GM23338 (cell line): ENCODE results near the gene PPFIA1. TPM values are rescaled to one million over a fixed set of nuclear protein-coding genes. Genes with fewer than 3 reads are reported as not detected.

Source experiments
- ATAC-seq: fragments of 200-7000 bp; cut with Tn5 transposase; 3 replicates; pipeline ENCODE4 v1.9.1; 2020
- DNase-seq: peaks from one replicate; pipeline ENCODE4 v3.0.0-alpha.2; 2015; ENCODE audit warnings: low spot score
- H2AFZ ChIP-seq: fragments of 200-600 bp; sonication (generic); 2 replicates; pipeline ENCODE4 v1.8.0; 2016; ENCODE audit warnings: antibody characterized with exemption, mild to moderate bottlenecking, moderate library complexity
- H3F3A ChIP-seq: fragments of 200-600 bp; sonication (generic); replicated peaks from 2 replicates; pipeline ENCODE4 v1.8.0; 2017; ENCODE audit warnings: antibody characterized with exemption, mixed run types, low read depth
- H3K27ac ChIP-seq: fragments of 200-600 bp; sonication (generic); 2 replicates; pipeline ENCODE4 v1.6.1; 2016; ENCODE audit warnings: low read depth
- H3K27me3 ChIP-seq: fragments of 200-600 bp; sonication (generic); 2 replicates; pipeline ENCODE4 v1.8.0; 2016; ENCODE audit warnings: mild to moderate bottlenecking, mixed run types, moderate library complexity; ENCODE audit not compliant: insufficient read depth
- H3K36me3 ChIP-seq: fragments of 200-600 bp; sonication (generic); 2 replicates; pipeline ENCODE4 v1.8.0; 2016; ENCODE audit warnings: mild to moderate bottlenecking; ENCODE audit not compliant: insufficient read depth
- H3K4me1 ChIP-seq: fragments of 200-600 bp; sonication (generic); 2 replicates; pipeline ENCODE4 v1.8.0; 2016; ENCODE audit warnings: mild to moderate bottlenecking, moderate library complexity; ENCODE audit not compliant: insufficient read depth
- H3K4me2 ChIP-seq: fragments of 200-600 bp; sonication (generic); 2 replicates; pipeline ENCODE4 v1.7.1; 2017; ENCODE audit warnings: mixed run types
- H3K4me3 ChIP-seq: fragments of 200-600 bp; sonication (generic); 2 replicates; pipeline ENCODE4 v1.6.1; 2016; ENCODE audit warnings: mixed run types
- H3K79me2 ChIP-seq: fragments of 200-600 bp; sonication (generic); replicated peaks from 2 replicates; pipeline ENCODE4 v1.8.0; 2017; ENCODE audit warnings: mild to moderate bottlenecking; ENCODE audit not compliant: insufficient read depth
- H3K9me2 ChIP-seq: fragments of 200-600 bp; sonication (generic); 2 replicates; pipeline ENCODE4 v1.8.0; 2017; ENCODE audit not compliant: insufficient read depth
- H4K20me1 ChIP-seq: fragments of 200-600 bp; sonication (generic); replicated peaks from 2 replicates; pipeline ENCODE4 v1.8.0; 2017; ENCODE audit warnings: mild to moderate bottlenecking; ENCODE audit not compliant: insufficient read depth
- H3K27ac Mint-ChIP-seq: 2 replicates; pipeline ENCODE4 v1.8.0; 2020; ENCODE audit warnings: inconsistent platforms, mild to moderate bottlenecking, moderate library complexity, mixed read lengths
- H3K27me3 Mint-ChIP-seq: 3 replicates; pipeline ENCODE4 v1.8.0; 2022; ENCODE audit warnings: low read depth, mild to moderate bottlenecking, moderate library complexity, mixed read lengths, inconsistent platforms; ENCODE audit not compliant: insufficient read depth, poor library complexity
- H3K36me3 Mint-ChIP-seq: 3 replicates; pipeline ENCODE4 v1.8.0; 2021; ENCODE audit warnings: low read depth, mild to moderate bottlenecking, inconsistent platforms, moderate library complexity, mixed read lengths
- H3K4me1 Mint-ChIP-seq: 3 replicates; pipeline ENCODE4 v1.8.0; 2020; ENCODE audit warnings: mild to moderate bottlenecking, inconsistent platforms, mixed read lengths
- H3K4me3 Mint-ChIP-seq: 3 replicates; pipeline ENCODE4 v1.8.0; 2021; ENCODE audit warnings: moderate library complexity, mild to moderate bottlenecking, inconsistent platforms, mixed read lengths
- H3K9me3 Mint-ChIP-seq: 3 replicates; pipeline ENCODE4 v1.8.0; 2020; ENCODE audit warnings: moderate library complexity, mild to moderate bottlenecking, inconsistent platforms, mixed read lengths
- CREB1 ChIP-seq: fragments of 250-450 bp; sonication (Bioruptor Pico); IDR thresholded peaks from 2 replicates; pipeline ENCODE4 v1.5.0; 2020; ENCODE audit warnings: low read depth, mild to moderate bottlenecking, moderate library complexity
- EZH2 ChIP-seq: fragments of 200-600 bp; sonication (generic); IDR thresholded peaks from one replicate; pipeline ENCODE4 v1.8.0; 2017; ENCODE audit warnings: antibody characterized with exemption, mild to moderate bottlenecking, low read depth; ENCODE audit not compliant: unreplicated experiment
- EZH2phosphoT487 ChIP-seq: fragments of 200-600 bp; sonication (generic); IDR thresholded peaks from one replicate; pipeline ENCODE4 v1.8.1; 2018; ENCODE audit warnings: antibody characterized with exemption; ENCODE audit not compliant: unreplicated experiment
- JUNB ChIP-seq: IDR thresholded peaks from one replicate; pipeline ENCODE4 v1.6.1; 2016; ENCODE audit warnings: antibody characterized with exemption; ENCODE audit not compliant: unreplicated experiment
- NANOG ChIP-seq: IDR thresholded peaks from 2 replicates; pipeline ENCODE4 v1.6.1; 2016; ENCODE audit warnings: antibody characterized with exemption, borderline replicate concordance
- POLR2AphosphoS5 ChIP-seq: IDR thresholded peaks from 2 replicates; pipeline ENCODE4 v1.6.1; 2016; ENCODE audit warnings: antibody characterized with exemption, low read depth
- REST ChIP-seq: IDR thresholded peaks from one replicate; pipeline ENCODE4 v1.6.1; 2018; ENCODE audit warnings: antibody characterized with exemption; ENCODE audit not compliant: unreplicated experiment
- STAT1 ChIP-seq: IDR thresholded peaks from one replicate; pipeline ENCODE4 v1.6.1; 2016; ENCODE audit warnings: antibody characterized with exemption; ENCODE audit not compliant: unreplicated experiment
- ZNF114 ChIP-seq: fragments of 250-450 bp; sonication (Bioruptor Pico); IDR thresholded peaks from 2 replicates; pipeline ENCODE4 v1.5.0; 2020; ENCODE audit warnings: mild to moderate bottlenecking, moderate library complexity
- ZNF331 ChIP-seq: fragments of 250-450 bp; sonication (Bioruptor Pico); IDR thresholded peaks from 2 replicates; pipeline ENCODE4 v1.5.0; 2020; ENCODE audit warnings: low read depth, mild to moderate bottlenecking, moderate library complexity
- ZNF462 ChIP-seq: fragments of 250-450 bp; sonication (Bioruptor Pico); IDR thresholded peaks from 2 replicates; pipeline ENCODE4 v1.5.0; 2020; ENCODE audit warnings: mild to moderate bottlenecking, moderate library complexity
- polyA plus RNA-seq: library from polyadenylated mRNA; unstranded; fragments of >200 nt; fragmentation: Nextera tagmentation; extraction: Ambion mirVana; gene quantifications from 2 replicates; pipeline ENCODE4 v1.2.1, GENCODE V29; 2016
- total RNA-seq: library from RNA; depleted of rRNA; stranded (reverse); fragments of >200 nt; shearing (Covaris generic); gene quantifications from 2 replicates; pipeline ENCODE4 v1.2.3, GENCODE V29; 2014

Gene PPFIA1
- total and polyA plus RNA-seq, 2 experiments from 2014 or later: 41.7 to 62.0 TPM

- Histone ChIP-seq H3K27ac (no peak overlapping the region), H3K4me2 (no peak overlapping the region), H3F3A (no peaks in the 10 kb centered on the region), H3K27me3 (no peaks in the 10 kb centered on the region), H3K36me3 (peaks cover 41% of the 10 kb centered on the region), H3K9me2 (no peaks in the 10 kb centered on the region), H4K20me1 (peaks cover 11% of the 10 kb centered on the region; the same call in 1 of the 2 replicates), H2AFZ (no peak overlapping the region), H3K4me3 (no peak overlapping the region), H3K79me2 (peaks cover 4% of the 10 kb centered on the region; the same call in 1 of the 2 replicates), H3K4me1 (no peaks in the 10 kb centered on the region)
- no peak for DNase-seq
- no peaks in the 10 kb centered on the region for H3K4me1 Mint-ChIP-seq
- H3K27ac Mint-ChIP-seq: no peak overlapping the region
- peaks cover 3% of the 10 kb centered on the region for H3K27me3 Mint-ChIP-seq
- no peak for ATAC-seq
- H3K4me3 Mint-ChIP-seq: no peak overlapping the region
- H3K36me3 Mint-ChIP-seq: peaks cover 84% of the 10 kb centered on the region
- H3K9me3 Mint-ChIP-seq: no peaks in the 10 kb centered on the region
- no peak for TF ChIP-seq ZNF331 (CRISPR knock-in tag)
- no peak for TF ChIP-seq JUNB
- no peak for TF ChIP-seq EZH2
- TF ChIP-seq NANOG: no peak
- TF ChIP-seq REST: no peak
- no peak for TF ChIP-seq STAT1
- no peak for TF ChIP-seq POLR2AphosphoS5
- TF ChIP-seq ZNF114: no peak
- TF ChIP-seq CREB1 (CRISPR knock-in tag): no peak
- no peak for TF ChIP-seq EZH2phosphoT487
- TF ChIP-seq ZNF462 (CRISPR knock-in tag): no peak
These were observed 88.3 kb downstream of the PPFIA1 start for GRCh38 chr11:70358753-70359152.
